ENCODE results near the gene UST.

DNA sequence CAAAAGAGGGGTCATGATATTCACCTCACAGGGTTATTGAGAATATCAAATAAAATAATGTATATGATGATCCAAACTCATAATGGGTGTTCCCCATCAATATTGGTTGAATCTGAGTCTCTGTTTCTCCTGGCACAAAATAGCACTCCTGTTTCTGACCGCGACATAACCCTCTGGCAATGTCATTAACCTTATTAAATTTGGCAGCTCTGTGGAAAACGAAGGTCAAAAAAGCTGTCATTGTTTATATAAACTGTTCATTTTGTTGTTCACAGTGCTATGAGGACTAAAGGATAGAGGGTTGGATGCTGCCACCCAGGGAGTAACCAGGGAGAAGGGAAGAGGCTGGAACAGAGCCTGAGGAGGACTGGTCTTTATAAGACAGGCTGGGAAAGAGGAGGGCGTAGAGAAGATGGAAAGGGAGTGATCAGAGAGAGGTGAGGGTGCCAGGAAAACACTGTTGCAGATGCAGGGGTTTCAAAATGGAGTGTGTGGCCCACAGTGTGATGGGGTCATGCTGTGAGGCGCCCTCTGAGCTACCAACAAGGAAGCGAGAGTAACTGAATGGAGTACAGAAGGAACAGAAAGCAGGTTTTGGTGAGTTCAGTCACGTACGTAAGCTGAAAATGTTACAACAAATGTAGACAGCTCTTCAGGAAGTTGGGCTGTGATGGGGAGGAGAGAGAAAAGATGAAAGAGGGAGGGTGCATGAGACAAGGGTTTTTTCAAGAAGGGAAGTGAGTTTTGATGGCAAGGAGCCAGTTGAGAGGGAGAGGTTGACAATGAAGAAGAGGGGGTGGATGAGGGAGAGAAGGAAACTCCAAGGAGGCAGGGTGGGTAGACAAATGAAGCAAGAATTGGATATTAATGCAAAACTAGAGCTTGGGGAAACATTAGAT, 319.1 kb downstream of the UST start:
- TF ChIP-seq POLR2AphosphoS5 (IDR thresholded peaks at IDR 0.05) (no peak), POLR2A (IDR thresholded peaks at IDR 0.05) (no peak), EP300 (IDR thresholded peaks at IDR 0.05) (no peak)
- TF ChIP-seq, protein P1, sequence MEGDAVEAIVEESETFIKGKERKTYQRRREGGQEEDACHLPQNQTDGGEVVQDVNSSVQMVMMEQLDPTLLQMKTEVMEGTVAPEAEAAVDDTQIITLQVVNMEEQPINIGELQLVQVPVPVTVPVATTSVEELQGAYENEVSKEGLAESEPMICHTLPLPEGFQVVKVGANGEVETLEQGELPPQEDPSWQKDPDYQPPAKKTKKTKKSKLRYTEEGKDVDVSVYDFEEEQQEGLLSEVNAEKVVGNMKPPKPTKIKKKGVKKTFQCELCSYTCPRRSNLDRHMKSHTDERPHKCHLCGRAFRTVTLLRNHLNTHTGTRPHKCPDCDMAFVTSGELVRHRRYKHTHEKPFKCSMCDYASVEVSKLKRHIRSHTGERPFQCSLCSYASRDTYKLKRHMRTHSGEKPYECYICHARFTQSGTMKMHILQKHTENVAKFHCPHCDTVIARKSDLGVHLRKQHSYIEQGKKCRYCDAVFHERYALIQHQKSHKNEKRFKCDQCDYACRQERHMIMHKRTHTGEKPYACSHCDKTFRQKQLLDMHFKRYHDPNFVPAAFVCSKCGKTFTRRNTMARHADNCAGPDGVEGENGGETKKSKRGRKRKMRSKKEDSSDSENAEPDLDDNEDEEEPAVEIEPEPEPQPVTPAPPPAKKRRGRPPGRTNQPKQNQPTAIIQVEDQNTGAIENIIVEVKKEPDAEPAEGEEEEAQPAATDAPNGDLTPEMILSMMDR (IDR thresholded peaks at IDR 0.05) = no peak
